ENCODE measurements around the gene PLA2G2F.

Gene PLA2G2F

DNA sequence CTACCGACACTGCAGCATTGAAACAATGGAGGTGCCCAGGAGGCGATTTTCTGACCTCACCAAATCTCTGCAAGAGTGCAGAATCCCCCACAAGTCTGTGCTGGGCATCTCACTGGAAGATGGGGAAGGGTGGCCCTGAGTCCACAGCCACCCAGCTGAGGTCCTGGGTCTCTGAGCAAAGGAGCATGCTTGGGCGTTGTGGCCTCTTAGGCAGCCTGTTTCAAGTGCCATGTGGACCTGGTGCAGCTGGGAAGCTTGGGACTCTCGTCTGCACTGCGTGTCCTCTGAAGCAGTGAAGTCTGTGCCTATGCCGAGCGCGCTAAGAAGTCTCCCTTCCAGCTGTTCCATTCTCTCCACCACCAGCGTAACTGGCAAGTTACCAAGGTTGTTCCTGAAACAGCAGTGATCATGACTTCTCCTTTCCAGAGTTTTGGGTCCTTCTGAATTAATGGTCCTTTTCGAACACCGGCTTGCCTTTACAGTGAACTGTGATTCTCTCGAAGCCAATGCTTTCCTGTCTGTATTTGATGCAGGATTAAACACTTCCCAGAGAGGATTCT lies 52.2 kb downstream of the PLA2G2F start:
- no peak for DNase-seq

DNA sequence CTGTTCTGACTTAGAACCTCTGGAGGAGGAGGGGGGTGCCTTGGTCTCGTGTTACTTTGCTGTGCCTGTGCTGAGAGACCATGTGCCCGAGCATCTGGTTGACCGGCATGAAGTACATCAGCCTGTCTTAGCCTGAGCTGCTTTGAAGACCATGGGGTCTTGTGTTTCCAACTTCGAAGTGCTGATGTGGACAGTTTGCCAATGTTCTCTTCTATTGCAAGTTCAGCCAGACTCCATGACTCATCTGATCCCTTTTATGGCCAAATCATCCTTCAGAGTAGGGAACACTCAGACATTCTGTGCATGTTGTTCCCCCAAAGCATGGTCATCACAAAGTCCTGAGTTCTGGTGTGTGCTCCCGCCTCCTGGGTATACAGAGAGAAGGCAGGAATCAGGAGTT lies 53.2 kb downstream of the PLA2G2F start:
- peak; percentile 8 for DNase-seq

DNA sequence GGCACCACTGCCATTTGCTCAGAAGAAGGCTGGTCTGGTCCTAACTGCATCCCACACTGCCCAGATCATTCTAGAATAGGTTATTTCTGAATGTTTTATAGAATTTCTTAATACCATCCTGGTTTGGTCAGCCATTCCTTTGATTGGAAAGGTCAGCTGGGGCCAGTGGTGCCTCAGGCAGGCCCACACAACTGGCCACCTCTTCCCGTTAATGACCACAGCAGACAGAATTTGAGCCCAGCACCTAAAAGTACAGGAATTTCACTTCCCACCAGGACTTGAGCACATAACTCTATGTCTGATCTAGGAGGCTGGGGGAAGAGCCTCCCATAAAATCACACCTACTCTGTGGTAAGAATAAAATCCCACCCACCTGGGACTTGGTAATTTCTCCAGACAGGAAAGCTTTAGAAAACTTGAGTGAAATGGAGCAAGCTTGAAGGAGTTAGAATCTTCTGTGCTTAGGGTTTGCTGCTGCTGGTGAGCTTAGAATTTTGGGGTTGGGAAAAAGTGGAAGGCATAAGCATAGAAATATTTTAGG lies 53.8 kb downstream of the PLA2G2F start:
- no peak for DNase-seq

DNA sequence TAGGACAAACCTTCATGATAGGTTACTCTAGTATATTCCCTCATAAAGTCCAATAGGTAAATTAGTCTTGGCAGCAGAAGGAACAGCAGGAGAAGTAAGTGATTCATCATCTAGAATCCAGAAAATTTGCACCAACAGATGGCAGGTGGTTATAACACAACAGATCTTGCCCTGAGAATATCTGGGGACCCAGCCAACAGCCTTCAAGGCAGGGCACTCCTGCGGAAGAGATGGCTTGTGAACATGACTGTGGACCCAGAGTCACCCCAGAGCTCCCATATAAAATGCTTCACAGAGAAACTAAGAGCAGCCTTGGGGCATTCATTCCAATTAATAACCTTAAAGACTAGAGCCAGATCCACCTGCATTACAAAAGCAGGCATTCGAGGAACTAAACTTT lies 55.1 kb downstream of the PLA2G2F start:
- DNase-seq: no peak

DNA sequence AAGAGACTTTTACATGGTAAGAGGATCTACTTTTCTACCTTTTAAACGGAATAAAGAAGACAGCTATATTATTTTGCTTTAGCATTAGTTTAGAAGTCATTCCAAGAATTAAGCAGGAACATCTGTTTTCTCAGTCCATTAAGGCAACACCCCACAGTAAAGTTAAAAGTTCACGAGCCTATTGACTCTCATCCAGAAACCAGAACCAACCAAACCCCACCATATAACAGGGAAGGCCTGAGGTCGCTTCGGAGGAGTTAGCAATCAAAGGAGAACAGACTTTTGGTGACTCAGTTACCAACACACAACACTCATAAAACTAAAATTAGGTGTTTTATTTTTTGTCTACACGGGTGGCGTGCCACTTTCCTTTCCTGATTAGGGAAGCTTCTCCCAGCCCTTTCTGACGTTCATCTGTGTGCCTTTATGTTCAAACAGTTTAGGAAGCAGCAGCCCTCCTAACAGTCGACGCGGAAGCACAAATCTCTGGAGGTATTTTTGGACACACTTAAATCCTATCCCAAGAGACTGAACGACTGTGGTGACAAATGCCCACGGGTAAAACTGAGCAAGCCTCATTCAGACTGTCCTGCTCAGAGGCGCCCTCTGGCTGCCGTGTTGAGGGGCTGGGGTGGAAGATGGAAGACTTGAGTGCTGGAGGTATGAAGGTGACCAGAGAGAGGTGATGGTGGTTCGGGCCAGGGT lies 55.8 kb downstream of the PLA2G2F start:
- DNase-seq: peak; percentile 26

DNA sequence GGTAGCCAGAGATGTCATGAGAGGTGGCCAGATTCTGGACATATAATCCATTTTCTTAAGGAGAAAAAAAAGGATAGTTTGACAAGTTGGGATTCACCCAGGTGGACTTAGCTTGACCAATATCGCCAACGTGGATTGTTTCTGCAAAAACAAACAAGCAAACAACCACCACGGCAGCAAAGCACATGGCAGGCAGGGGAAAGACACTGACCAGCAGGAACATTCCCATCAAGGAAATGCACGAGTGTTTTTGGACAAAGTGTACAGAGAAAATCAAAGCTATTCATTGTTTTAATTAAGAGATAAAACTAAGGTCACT lies 56.3 kb downstream of the PLA2G2F start:
- DNase-seq: no peak

DNA sequence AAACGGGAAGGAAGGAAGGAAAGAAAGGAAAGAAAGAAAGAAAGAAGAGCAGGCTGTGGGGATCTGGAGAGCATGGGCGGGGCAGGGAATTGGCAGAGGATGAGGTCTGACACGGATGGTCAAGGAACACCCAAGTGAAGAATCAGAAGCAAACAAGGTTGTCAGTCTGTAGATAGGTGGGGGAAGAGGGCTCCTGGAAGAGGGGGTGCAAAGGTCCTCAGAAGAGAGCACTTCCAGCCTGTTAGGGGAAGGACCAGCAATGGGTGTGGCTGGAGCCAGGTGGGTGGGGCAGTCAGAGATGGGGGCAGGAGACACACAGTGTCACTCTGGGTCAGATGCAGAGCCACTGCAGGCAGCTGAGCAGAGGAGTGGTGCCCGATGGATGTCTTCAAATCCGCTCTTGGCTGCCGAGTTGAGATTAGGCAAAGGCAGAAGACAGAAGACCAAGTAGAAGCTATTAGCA lies 58.2 kb downstream of the PLA2G2F start:
- DNase-seq: no peak

DNA sequence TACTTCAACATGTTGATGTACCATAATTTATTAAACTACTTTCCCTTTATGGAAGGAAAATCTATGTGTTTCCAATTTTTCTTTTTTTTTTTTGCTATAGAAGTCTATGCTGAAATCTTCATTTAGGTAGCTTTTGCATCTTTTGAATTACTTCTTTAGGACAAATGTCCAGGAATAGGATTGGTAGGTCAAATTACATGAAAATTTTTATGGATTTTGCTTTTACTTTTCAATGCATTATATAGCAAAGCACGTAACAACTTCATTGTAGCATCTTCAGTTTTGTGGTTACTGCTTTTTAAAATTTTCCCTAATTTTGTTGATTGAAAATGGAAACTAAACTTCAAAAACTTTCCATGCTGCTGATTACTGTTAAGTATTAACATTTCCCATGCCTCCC lies 59.2 kb downstream of the PLA2G2F start:
- DNase-seq: no peak

DNA sequence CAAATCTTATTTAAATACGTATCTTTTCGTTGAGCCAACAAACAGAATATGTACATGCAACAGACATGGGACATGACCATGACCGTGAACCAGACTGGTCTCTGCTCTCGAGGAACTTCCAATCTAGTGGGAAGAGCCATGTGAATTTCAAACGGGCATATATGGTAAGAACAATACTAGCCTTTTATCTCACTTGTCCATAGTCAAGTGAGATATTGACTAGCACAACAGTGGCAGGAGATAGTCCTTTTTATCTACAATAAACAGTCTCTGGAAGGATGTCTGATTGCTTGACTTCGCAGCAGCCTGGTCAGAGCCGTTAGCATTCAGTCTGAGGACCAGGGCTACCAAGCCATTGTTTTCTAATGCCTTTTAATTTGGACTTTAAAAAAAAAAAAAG lies 59.8 kb downstream of the PLA2G2F start:
- DNase-seq: no peak

DNA sequence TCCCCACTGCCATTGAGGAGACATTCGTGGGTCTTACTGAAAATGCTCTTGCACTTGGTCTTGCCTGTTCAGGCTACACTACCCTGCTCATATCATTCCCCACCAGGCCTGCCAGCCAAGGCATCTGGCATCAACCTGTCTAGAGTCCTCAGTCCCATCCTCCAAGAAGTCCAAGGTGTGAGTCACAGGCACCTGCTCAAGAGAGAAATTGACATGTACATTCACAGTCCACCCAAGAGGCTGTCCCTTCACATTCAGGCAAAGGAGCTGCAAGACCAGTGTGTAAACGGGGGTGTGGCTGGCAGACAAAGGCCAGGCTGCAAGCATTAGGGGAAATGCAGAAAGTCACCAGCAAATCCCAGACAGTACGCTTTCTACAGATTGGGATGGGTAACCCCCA lies 60.3 kb downstream of the PLA2G2F start:
- no peak for DNase-seq

DNA sequence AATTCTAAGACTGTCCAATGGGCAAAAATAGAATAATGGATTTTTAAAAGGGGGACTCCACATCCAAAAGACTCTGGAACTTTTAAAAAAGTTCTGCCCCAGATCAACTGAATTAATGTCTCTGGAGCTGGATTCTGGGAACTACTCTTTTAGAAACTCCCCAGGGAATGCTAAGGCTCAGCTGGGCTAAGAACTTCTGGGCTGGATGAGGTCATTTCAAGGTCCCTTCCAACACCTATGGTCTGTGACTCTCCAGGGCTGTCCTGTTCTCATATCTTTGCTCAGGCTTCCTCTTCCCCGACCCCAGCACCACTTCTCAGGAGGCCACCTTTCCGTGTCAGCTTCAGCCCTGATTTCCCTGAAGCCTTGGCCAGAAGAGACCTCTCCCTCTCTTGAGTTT lies 60.7 kb downstream of the PLA2G2F start:
- no peak for DNase-seq

All from fibroblast of skin of abdomen (primary cell).